Activated CD8-positive, alpha-beta T cell treated with anti-CD3 and anti-CD28 coated beads, Interleukin-2, amount 10 ng/mL, durations not matched to agents 7 days and 5 days (primary cell): ENCODE results near the gene SV2B. TPM values are rescaled to one million over a fixed set of nuclear protein-coding genes. Genes with fewer than 3 reads are reported as not detected.

Source experiments
- ATAC-seq: fragments of 150-1000 bp; cut with Tn5 transposase; one replicate; pipeline ENCODE4 v1.10.0; 2021; ENCODE audit warnings: moderate library complexity
- CTCF ChIA-PET: fragments of 350-600 bp; sonication (Branson Sonifier 250); formaldehyde crosslinking; loops from one replicate; lab custom pipeline; 2021; ENCODE audit warnings: antibody characterized with exemption; lab: Charles Lee
- POLR2A ChIA-PET: fragments of 350-600 bp; sonication (Branson Sonifier 250); formaldehyde crosslinking; loops from one replicate; lab custom pipeline; 2021; ENCODE audit warnings: antibody characterized with exemption; lab: Charles Lee
- DNase-seq: peaks from one replicate; pipeline ENCODE4 v3.0.0-alpha.2; 2020
- H3K27ac Mint-ChIP-seq: one replicate; pipeline ENCODE4 v1.8.0; 2021; ENCODE audit warnings: mild to moderate bottlenecking, mixed read lengths
- H3K27me3 Mint-ChIP-seq: one replicate; pipeline ENCODE4 v1.8.0; 2021; ENCODE audit warnings: low read depth, mixed read lengths
- H3K36me3 Mint-ChIP-seq: one replicate; pipeline ENCODE4 v1.8.0; 2021; ENCODE audit warnings: low read depth, mixed read lengths
- H3K4me1 Mint-ChIP-seq: one replicate; pipeline ENCODE4 v1.8.0; 2021; ENCODE audit warnings: low read depth, mixed read lengths
- H3K4me3 Mint-ChIP-seq: one replicate; pipeline ENCODE4 v1.8.0; 2021; ENCODE audit warnings: mild to moderate bottlenecking, mixed read lengths
- H3K9me3 Mint-ChIP-seq: one replicate; pipeline ENCODE4 v1.8.0; 2022; ENCODE audit warnings: mixed read lengths; ENCODE audit not compliant: insufficient read depth
- total RNA-seq, 2 experiments: library from RNA; stranded (reverse); gene quantifications; one replicate each; pipeline ENCODE4 v1.2.3, GENCODE V29; 2021

Gene SV2B
- total RNA-seq, 2 experiments from 2014 or later = not detected

DNA sequence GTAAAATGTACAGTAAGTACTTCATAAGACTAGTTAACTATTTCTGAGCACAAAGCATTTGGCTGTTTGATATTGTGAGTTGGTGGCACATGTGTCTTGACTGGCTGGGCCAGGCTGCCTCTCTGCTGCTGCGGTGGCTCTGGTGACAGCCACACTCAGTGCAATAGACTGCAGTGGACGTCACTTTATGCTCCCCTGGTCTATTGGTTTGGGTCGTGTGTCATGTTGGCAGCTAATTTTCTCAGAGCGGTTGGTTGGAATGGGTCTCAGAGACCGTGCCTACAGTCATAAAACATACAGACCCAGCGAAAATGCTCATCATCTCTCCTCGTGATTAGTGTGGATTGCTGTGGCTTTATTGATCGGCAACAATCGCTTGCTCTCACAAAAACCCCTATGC lies 71.3 kb downstream of the SV2B start:
- Mint-ChIP-seq H3K4me1 (no peaks in the 10 kb centered on the region), H3K27me3 (peaks cover 7% of the 10 kb centered on the region), H3K4me3 (no peak overlapping the region), H3K27ac (no peak overlapping the region), H3K36me3 (no peaks in the 10 kb centered on the region), H3K9me3 (no peaks in the 10 kb centered on the region)
- CTCF ChIA-PET = no interaction called here
- ATAC-seq = no peak
- DNase-seq = no peak
- POLR2A ChIA-PET = no interaction called here

DNA sequence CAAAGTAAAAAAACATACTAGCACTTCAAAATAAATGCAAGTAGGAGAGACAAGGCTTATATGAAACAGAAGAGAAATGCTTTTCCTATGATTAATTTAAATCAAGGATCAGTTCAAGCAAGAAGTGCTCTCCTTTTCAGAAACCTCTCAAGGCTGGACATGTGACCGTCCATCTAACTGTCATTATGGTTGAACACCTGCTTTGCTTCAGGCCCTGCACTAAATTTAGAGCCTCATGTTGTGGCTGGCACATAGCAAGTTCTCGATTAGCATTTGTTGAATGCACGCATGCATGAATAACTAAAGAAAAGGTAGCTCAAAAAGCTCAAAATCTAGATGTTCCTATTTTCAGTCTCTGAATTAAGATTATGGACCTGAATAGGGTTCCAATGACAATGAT lies 82.0 kb downstream of the SV2B start:
- no peaks in the 10 kb centered on the region for H3K36me3 Mint-ChIP-seq
- ChIA-PET CTCF (no interaction called here), POLR2A (no interaction called here)
- no peak for ATAC-seq
- DNase-seq = no peak
- peaks cover 17% of the 10 kb centered on the region for H3K27me3 Mint-ChIP-seq
- no peak overlapping the region for H3K4me3 Mint-ChIP-seq
- no peak overlapping the region for H3K27ac Mint-ChIP-seq
- H3K4me1 Mint-ChIP-seq = no peaks in the 10 kb centered on the region
- no peaks in the 10 kb centered on the region for H3K9me3 Mint-ChIP-seq

DNA sequence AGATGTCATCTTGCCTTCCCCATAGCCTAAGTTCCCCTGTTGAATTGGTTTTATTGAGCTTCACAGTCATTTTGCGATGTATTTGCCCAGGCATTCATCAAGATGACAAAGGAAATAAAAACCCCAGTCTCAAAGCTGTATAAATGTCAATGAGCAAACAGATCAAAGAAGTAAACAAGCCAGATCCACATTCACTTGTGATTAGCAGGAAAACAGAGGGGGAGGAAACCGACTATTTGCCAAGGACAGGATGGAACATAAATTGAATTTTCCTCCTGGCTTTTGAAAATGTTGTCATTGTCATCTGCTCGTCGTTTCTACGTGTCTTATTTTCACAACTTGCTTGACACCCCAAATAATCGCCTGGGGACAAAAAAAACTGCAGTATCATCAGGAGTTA lies 83.5 kb downstream of the SV2B start:
- no peaks in the 10 kb centered on the region for H3K4me1 Mint-ChIP-seq
- no peak overlapping the region for H3K4me3 Mint-ChIP-seq
- no peak for ATAC-seq
- H3K27me3 Mint-ChIP-seq = peaks cover 17% of the 10 kb centered on the region
- H3K36me3 Mint-ChIP-seq = no peaks in the 10 kb centered on the region
- ChIA-PET POLR2A (no interaction called here), CTCF (interaction anchor here (0.7 kb wide), 1 partner anchor 151 kb away, joined by 3 read pairs; no protein-coding TSS in a partner anchor)
- no peaks in the 10 kb centered on the region for H3K9me3 Mint-ChIP-seq
- no peak overlapping the region for H3K27ac Mint-ChIP-seq
- DNase-seq = no peak

DNA sequence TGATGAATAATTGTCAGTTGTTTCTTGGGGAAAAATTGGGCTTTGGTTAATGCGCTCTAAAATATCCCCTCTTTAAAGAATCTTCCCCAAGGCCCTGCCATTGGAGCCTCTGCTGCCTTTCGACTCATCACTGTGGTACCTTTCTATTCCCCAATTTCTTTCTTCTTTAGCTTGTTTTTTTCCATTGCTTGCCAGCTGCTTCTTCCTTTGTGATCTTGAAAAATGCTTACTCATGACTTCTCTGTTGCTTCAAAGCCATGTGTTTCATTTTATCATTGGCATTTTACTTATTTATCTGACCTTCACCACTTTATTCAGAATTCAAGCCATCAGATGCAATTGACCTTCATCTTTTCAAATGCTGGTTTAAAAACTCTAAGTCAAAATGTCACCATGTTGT lies 84.4 kb downstream of the SV2B start:
- no peak overlapping the region for H3K27ac Mint-ChIP-seq
- ATAC-seq (no peak), DNase-seq (no peak)
- H3K27me3 Mint-ChIP-seq = peaks cover 17% of the 10 kb centered on the region
- H3K36me3 Mint-ChIP-seq = no peaks in the 10 kb centered on the region
- no peaks in the 10 kb centered on the region for H3K4me1 Mint-ChIP-seq
- POLR2A ChIA-PET = no interaction called here
- no peak overlapping the region for H3K4me3 Mint-ChIP-seq
- no peaks in the 10 kb centered on the region for H3K9me3 Mint-ChIP-seq
- CTCF ChIA-PET = no interaction called here

DNA sequence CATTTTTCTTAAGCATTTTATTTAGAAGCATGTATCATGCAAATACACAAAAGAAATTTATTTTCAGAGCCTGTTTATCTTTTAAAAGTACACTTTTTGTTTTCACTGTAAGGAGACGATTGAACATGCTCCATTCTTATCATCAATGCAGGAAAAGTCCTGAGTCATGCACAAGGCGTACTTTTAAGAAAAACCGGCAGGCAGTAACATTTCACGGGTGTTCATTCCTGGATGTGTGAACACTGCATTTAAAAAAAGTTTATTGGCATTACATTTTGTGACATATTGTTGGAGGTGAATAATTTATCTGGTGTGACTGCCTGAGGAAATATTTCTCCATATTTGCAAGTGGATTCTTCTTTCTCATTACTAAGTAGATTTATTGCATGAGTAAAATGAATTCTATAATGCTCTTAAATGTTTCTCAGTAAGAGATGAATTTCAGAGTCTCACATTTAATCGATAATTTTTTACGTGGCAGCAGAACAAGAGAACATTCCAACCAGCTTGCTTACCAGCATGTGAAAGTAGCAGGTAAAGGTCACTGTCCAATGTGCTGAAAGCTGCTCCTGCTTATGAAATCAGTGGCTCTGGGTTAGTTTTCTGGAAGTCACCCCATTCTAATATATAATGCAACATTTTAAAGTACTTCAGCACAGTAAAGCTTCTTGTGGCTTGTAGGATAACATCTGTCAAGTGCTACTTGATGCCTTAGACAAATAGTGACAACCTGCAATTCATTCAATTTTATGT lies 87.0 kb downstream of the SV2B start:
- peak; percentile 30 for DNase-seq
- CTCF ChIA-PET = interaction anchor here (0.7 kb wide), 1 partner anchor 85 kb away, joined by 3 read pairs; no protein-coding TSS in a partner anchor

DNA sequence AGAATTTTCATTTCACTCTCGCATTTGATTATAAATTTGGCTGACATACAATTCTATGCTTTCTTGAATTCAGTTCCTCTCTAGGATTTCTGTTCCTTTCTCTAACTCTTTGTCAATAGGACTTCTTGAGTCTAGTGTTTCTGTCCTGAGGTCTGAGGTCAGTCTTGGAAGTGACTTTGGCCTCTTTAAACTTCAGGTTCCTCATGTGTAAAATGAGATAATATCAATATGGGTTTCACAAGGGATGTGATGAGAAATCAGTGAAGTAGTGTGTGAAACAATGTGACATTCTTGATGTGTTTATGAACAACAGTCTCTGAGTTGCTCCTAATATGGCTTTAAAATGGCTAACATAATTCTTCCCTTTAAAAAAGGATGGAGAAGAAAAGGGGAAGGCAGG lies 92.2 kb downstream of the SV2B start:
- no peak overlapping the region for H3K4me3 Mint-ChIP-seq
- DNase-seq (no peak), ATAC-seq (no peak)
- no peaks in the 10 kb centered on the region for H3K36me3 Mint-ChIP-seq
- POLR2A ChIA-PET = no interaction called here
- H3K27me3 Mint-ChIP-seq = peaks cover 11% of the 10 kb centered on the region
- no peaks in the 10 kb centered on the region for H3K9me3 Mint-ChIP-seq
- H3K27ac Mint-ChIP-seq = no peak overlapping the region
- H3K4me1 Mint-ChIP-seq = no peaks in the 10 kb centered on the region
- CTCF ChIA-PET = no interaction called here

More for the DNA sequence above, 87.0 kb downstream of the SV2B start:
- Mint-ChIP-seq H3K27me3 (peaks cover 12% of the 10 kb centered on the region), H3K27ac (no peak overlapping the region), H3K9me3 (no peaks in the 10 kb centered on the region), H3K4me1 (no peaks in the 10 kb centered on the region), H3K36me3 (no peaks in the 10 kb centered on the region), H3K4me3 (no peak overlapping the region)
- POLR2A ChIA-PET = no interaction called here
- no peak for ATAC-seq

DNA sequence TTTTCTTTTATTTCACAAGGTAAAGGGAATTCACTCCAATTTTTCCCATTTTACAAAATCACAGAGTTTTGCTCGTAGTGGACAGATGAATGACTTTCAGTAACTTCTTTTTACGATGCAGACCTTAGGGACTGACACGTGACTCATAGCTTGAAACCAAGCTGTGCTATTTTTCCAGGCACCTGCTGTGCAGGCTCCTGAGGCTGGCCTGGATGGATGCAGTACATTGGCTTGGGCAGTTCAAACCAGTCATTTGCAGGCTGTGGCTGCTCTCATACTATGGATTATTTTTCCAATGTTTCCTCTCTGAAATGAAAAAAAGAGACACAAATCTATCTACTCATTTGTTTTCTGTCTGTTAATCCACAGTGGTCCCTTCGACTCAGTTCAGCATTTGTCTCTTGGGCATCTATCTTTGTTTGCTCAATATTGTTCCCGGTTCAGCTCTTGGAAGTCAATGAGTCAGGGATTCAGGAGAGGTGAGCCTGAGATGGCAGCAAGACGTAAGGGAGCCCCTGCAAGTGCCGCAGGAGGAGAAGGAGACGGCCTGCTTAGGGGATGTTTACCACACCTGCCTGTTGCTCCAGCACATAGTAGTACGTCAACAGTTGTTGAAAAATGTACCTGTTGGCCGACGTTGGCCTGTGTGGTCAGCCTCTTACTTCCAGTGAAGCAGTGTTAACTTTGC lies 92.8 kb downstream of the SV2B start:
- POLR2A ChIA-PET = no interaction called here
- H3K4me1 Mint-ChIP-seq = no peaks in the 10 kb centered on the region
- CTCF ChIA-PET = no interaction called here

DNA sequence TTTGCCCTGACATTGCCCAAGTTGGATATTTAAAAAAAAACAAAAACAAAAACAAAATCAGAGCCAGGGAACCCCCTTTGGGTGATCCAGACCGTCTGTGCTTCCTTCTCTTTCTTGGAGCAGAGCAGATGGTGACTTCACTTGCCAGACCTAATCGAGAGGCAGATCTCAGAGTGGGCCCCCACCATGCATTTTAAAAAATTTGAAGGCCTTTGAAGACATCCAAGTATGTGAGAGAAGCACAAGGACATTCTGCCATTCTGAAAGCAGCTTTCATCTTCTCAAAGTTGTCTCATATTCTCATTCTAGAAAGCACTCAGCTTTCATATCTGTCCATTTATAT lies 93.3 kb downstream of the SV2B start:
- POLR2A ChIA-PET = no interaction called here
- Mint-ChIP-seq H3K4me3 (no peak overlapping the region), H3K4me1 (no peaks in the 10 kb centered on the region), H3K36me3 (no peaks in the 10 kb centered on the region), H3K27me3 (peaks cover 11% of the 10 kb centered on the region), H3K27ac (no peak overlapping the region), H3K9me3 (no peaks in the 10 kb centered on the region)
- DNase-seq (no peak), ATAC-seq (no peak)
- CTCF ChIA-PET = no interaction called here

More for the DNA sequence above, 92.8 kb downstream of the SV2B start:
- Mint-ChIP-seq H3K27me3 (peaks cover 11% of the 10 kb centered on the region), H3K9me3 (no peaks in the 10 kb centered on the region), H3K27ac (no peak overlapping the region), H3K36me3 (no peaks in the 10 kb centered on the region), H3K4me3 (no peak overlapping the region)
- DNase-seq = no peak
- no peak for ATAC-seq

DNA sequence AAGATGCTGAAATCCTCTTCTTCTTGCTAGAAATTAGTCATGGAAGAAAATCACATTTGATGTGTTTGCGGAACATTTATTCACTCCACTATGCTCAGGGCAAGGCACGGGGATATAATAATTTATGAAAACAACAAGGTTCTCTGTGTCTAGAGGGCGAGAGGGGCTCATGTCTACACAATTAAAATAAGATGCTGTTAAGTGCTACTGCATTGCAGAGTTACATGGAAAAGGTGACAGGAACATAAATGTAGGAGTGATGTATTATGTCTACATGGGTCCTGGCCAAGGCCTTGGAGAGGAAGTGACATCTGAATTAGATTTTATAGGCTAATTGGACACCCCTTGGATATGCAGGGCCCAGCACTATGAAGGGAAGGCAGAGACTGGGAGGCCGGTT lies 96.1 kb downstream of the SV2B start:
- DNase-seq (no peak), ATAC-seq (no peak)
- no peak overlapping the region for H3K27ac Mint-ChIP-seq
- H3K27me3 Mint-ChIP-seq = peaks cover 11% of the 10 kb centered on the region
- no peak overlapping the region for H3K4me3 Mint-ChIP-seq
- no peaks in the 10 kb centered on the region for H3K4me1 Mint-ChIP-seq
- CTCF ChIA-PET = interaction anchor here (0.9 kb wide), 1 partner anchor 96 kb away, joined by 3 read pairs; the partner anchor contains the start of gene SV2B
- POLR2A ChIA-PET = no interaction called here
- no peaks in the 10 kb centered on the region for H3K36me3 Mint-ChIP-seq
- H3K9me3 Mint-ChIP-seq = no peaks in the 10 kb centered on the region

DNA sequence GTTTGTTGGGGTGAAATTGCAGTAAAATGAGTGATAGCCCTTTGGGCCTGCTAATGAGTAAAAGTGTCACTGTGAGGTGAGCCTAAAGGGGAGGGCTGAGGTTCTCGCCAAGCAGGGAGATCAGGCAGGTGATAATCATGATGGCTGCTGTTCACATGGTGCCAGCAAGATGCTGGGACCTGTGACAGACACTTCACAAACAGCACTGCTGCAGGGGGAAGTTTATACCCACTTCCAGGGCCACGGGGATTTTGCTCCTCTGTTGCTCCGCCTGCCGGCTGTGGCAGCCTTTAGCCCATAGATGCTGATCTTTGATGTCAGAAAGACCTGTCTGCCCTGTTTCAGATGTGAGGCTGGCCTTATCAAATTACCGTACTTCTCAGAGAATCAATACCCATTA lies 96.7 kb downstream of the SV2B start:
- DNase-seq = no peak
- Mint-ChIP-seq H3K27me3 (peaks cover 15% of the 10 kb centered on the region), H3K4me3 (no peak overlapping the region), H3K4me1 (no peaks in the 10 kb centered on the region), H3K9me3 (no peaks in the 10 kb centered on the region), H3K36me3 (no peaks in the 10 kb centered on the region), H3K27ac (no peak overlapping the region)
- ChIA-PET POLR2A (no interaction called here), CTCF (no interaction called here)
- no peak for ATAC-seq

DNA sequence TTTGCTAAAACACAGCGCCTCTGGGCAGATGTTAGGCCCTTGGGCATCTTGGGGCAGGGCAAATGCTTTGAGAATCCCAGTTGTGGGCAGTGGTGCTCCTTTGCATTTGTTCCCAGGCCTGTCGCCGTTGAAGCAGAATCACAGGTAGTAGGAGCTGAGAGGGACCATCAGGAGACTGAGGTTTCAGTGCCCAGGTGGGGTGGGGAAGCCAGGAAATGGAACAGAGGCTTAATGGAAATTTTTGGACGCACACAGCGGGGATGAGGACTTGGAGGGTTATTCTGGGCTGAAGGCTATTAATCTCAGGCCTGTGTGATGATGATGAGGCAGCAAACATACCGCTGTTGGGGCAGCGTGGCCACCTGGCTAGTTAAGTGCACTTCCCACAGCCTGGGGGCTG lies 99.5 kb downstream of the SV2B start:
- no peak for ATAC-seq
- POLR2A ChIA-PET = no interaction called here
- H3K4me3 Mint-ChIP-seq = no peak overlapping the region
- no peak overlapping the region for H3K27ac Mint-ChIP-seq
- DNase-seq = no peak
- H3K27me3 Mint-ChIP-seq = peaks cover 6% of the 10 kb centered on the region
- CTCF ChIA-PET = no interaction called here
- H3K9me3 Mint-ChIP-seq = no peaks in the 10 kb centered on the region
- H3K36me3 Mint-ChIP-seq = no peaks in the 10 kb centered on the region
- H3K4me1 Mint-ChIP-seq = no peaks in the 10 kb centered on the region

DNA sequence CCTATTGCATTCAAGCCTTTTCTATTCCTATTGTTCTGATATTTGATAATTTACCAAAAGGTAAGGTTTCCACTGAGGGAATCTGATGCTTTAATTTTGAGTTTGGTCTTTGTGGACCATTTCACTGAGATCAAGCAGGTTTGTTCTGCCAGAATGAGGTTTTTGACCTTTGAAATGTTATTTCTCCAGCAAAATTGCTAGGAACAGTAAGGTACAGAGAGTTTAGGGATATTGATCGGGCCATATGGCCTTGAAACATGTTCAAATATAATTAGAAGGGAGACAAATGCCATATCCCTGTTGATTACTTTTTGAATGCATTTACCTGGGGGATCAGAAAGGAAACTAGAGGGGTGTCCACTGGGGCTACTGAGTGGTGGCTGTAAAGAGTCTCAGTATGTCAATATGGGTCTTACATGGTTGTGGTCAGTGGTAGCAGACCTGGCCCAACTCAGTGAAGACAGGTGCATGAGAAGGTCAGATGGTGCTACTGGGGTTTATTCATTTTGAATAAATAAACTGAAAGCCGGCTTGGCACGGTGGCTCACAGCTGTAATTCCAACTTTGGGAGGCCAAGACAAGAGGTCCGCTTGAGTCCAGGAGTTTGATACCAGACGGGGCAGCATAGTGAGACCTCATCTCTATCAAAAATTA lies 100.2 kb downstream of the SV2B start:
- DNase-seq (no peak), ATAC-seq (no peak)
- no peak overlapping the region for H3K4me3 Mint-ChIP-seq
- H3K27ac Mint-ChIP-seq = no peak overlapping the region
- ChIA-PET POLR2A (no interaction called here), CTCF (no interaction called here)
- no peaks in the 10 kb centered on the region for H3K36me3 Mint-ChIP-seq
- H3K9me3 Mint-ChIP-seq = no peaks in the 10 kb centered on the region
- no peaks in the 10 kb centered on the region for H3K4me1 Mint-ChIP-seq
- H3K27me3 Mint-ChIP-seq = peaks cover 8% of the 10 kb centered on the region
